HG02884 (cell line): ENCODE data around the gene ATP5F1E.
"Not testable (repeated sequence)": the region's sequence is repeated elsewhere in the genome, so short reads cannot be mapped to it uniquely, and the experiment has no call there.

Experiments used
- ATAC-seq: cut with Tn5 transposase; IDR thresholded peaks from one replicate; pipeline ENCODE4 v1.9.1; 2021; ENCODE audit warnings: mild to moderate bottlenecking, moderate library complexity; ENCODE audit not compliant: unreplicated experiment

ATP5F1E gene

GRCh38 chr20:59043698-59044097 lies 11.6 kb upstream of the ATP5F1E start:
- no peak for ATAC-seq

- ATAC-seq: peak; percentile 89
Observed at GRCh38 chr20:59042796-59043631, 10.9 kb upstream of the ATP5F1E start.

- ATAC-seq: peak; percentile 29
Observed at GRCh38 chr20:59042151-59042795, 10.1 kb upstream of the ATP5F1E start, which contains the start of gene PRELID3B. Gene PRELID3B (minus strand): TSS chr20:59042786. CDS start chr20:59042730, 56 bp downstream.

GRCh38 chr20:59041487-59041886 lies 9.4 kb upstream of the ATP5F1E start:
- not testable (repeated sequence) for ATAC-seq

GRCh38 chr20:59040667-59041066 lies 8.5 kb upstream of the ATP5F1E start:
- ATAC-seq: no peak

- no peak for ATAC-seq
Observed at GRCh38 chr20:59039233-59039632, 7.1 kb upstream of the ATP5F1E start.

- no peak for ATAC-seq
Observed at GRCh38 chr20:59037386-59037785, 5.3 kb upstream of the ATP5F1E start.

- ATAC-seq: no peak
Observed at GRCh38 chr20:59035381-59035780, 3.2 kb upstream of the ATP5F1E start.

GRCh38 chr20:59033616-59034165 lies 1.6 kb upstream of the ATP5F1E start:
- ATAC-seq: no peak

- ATAC-seq: no peak
Observed at GRCh38 chr20:59033093-59033492, 958 bp upstream of the ATP5F1E start.

GRCh38 chr20:59032713-59033059 lies 551 bp upstream of the ATP5F1E start:
- no peak for ATAC-seq

- no peak for ATAC-seq
Observed at GRCh38 chr20:59031564-59032022, 542 bp downstream of the ATP5F1E start.

- ATAC-seq: no peak
Observed at GRCh38 chr20:59030911-59031563, 1.1 kb downstream of the ATP5F1E start.

- no peak for ATAC-seq
Observed at GRCh38 chr20:59028812-59029211, 3.3 kb downstream of the ATP5F1E start.

- no peak for ATAC-seq
Observed at GRCh38 chr20:59027741-59028320, 4.3 kb downstream of the ATP5F1E start.

GRCh38 chr20:59026904-59027740 lies 5.0 kb downstream of the ATP5F1E start:
- ATAC-seq: no peak

GRCh38 chr20:59025511-59025910 lies 6.6 kb downstream of the ATP5F1E start:
- ATAC-seq: no peak

- no peak for ATAC-seq
Observed at GRCh38 chr20:59025086-59025485, 7.0 kb downstream of the ATP5F1E start.

GRCh38 chr20:59024111-59024530 lies 8.0 kb downstream of the ATP5F1E start:
- ATAC-seq: no peak

GRCh38 chr20:59023616-59024015 lies 8.5 kb downstream of the ATP5F1E start:
- ATAC-seq: no peak
